ENCODE measurements around the gene ESRRA. TPM values are rescaled to one million over a fixed set of nuclear protein-coding genes. Genes with fewer than 3 reads are reported as not detected.
A peak's percentile ranks its signal among the peaks of the same experiment; 100 is the strongest.

Gene ESRRA
- total RNA-seq (2012; rRNA removed), result 10.2 and 10.3 TPM in 2 replicates
- 15.0 and 15.8 TPM in 2 replicates for polyA plus RNA-seq (2012; rRNA removed)
- 18.8 and 20.4 TPM in 2 replicates for polyA plus RNA-seq (2012; cell fraction: cytosol; rRNA removed)
- 16.3 and 44.0 TPM in 2 replicates for polyA plus RNA-seq (2012; cell fraction: nucleus; rRNA removed; ENCODE audit: low replicate concordance)
- Bru-seq, nascent RNA, result percentile 64 among the genes with signal in this experiment
- percentile 73 among the genes with signal in this experiment for BruChase-seq, experiment 1, labeled RNA remaining after a 6-hour chase
- percentile 72 among the genes with signal in this experiment for BruChase-seq, experiment 2, labeled RNA remaining after a 2-hour chase
- long read RNA-seq, transcript ESRRA-201 (7 exons, 2,215 nt), result major isoform, 49 of 63 reads
- long read RNA-seq, partial matches to known transcripts, result 1 of 63 reads
- long read RNA-seq, other reads (novel, unspliced or antisense), result 7 of 63 reads

DNA sequence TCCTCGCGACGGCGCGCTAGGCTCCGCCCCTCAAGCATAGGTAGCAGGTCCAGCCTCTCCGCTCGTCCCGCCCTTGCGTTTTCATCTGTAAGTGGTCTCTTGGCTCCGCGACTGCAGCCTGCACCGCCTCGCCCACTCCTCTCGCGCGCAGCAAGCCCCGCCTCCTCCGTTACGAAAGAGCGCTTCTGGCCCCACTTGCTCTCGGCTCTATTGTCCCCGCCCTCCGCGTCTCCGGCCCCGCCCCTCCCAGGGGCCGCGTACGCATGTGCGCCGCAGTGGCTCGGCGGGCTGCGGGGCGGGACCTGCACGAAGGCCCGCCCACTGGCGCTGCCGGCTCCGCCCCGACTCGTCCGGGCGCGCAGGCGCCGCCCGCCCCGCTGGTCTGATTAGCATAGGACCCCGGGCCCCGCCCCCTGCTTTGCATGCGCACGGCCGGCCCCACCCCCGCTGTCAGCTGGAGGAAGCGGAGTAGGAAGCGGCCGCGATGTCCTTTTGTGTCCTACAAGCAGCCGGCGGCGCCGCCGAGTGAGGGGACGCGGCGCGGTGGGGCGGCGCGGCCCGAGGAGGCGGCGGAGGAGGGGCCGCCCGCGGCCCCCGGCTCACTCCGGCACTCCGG lies at the start of gene ESRRA:
Gene ESRRA, plus strand, starts transcription at position 450 of the 616 bp plus-strand sequence. CDS start 1,656 bp downstream, outside the sequence.
- Histone ChIP-seq H3K4me1 (ENCODE audit: control insufficient read depth, insufficient read depth, low read length) (peaks cover 12% of the 10 kb centered on the region), H2BK15ac (ENCODE audit: low read depth, low read length) (no peak within 1 kb of the TSS), H3K9ac (ENCODE audit: low read depth, low read length) (peak within 1 kb of the TSS; percentile 80), H3K27ac (ENCODE audit: insufficient read depth, low read length) (peak within 1 kb of the TSS; percentile 86), H3K27me3 (ENCODE audit: control insufficient read depth, insufficient read depth, low read length) (peaks cover 7% of the 10 kb centered on the region), H2AK5ac (ENCODE audit: low read depth, low read length) (peak within 1 kb of the TSS; percentile 83), H3K4me3 (ENCODE audit: insufficient read depth, low read depth, low read length) (peak within 1 kb of the TSS; percentile 58), H3K23ac (ENCODE audit: low read depth, low read length) (peak within 1 kb of the TSS; percentile 80), H4K91ac (ENCODE audit: insufficient read depth, low read depth, low read length) (peak within 1 kb of the TSS; percentile 53; the same call in 1 of the 2 replicates), H2BK20ac (ENCODE audit: low read depth, low read length) (no peak within 1 kb of the TSS), H4K20me1 (ENCODE audit: insufficient read depth, low read length) (peaks cover 11% of the 10 kb centered on the region), H2AK9ac (replicated peaks; ENCODE audit: low read depth, low read length, poor library complexity) (peak within 1 kb of the TSS; percentile 92), H3K14ac (replicated peaks; ENCODE audit: low read depth, low read length) (peak within 1 kb of the TSS; percentile 88), H2BK120ac (ENCODE audit: low read depth, low read length) (peak within 1 kb of the TSS; percentile 17; the same call in 1 of the 2 replicates), H3K4ac (ENCODE audit: low read depth, low read length) (peak within 1 kb of the TSS; percentile 56), H3K4me2 (ENCODE audit: low read depth, low read length) (peak within 1 kb of the TSS; percentile 90), H4K5ac (ENCODE audit: low read depth, low read length) (peak within 1 kb of the TSS; percentile 1; the same call in 1 of the 2 replicates), H4K8ac (ENCODE audit: low read depth in 2 of 2, low read length in 2 of 2) (peak within 1 kb of the TSS; percentile 15 to 60; a peak in 3 of 4 replicates), H3K79me1 (ENCODE audit: low read depth in 1 of 2, low read length in 2 of 2) (peaks cover 14 to 24% of the 10 kb centered on the region in 2 experiments; a peak in 3 of 4 replicates), H3K9me3 (ENCODE audit: control insufficient read depth, insufficient read depth, low read length) (no peaks in the 10 kb centered on the region), H2AFZ (replicated peaks; ENCODE audit: low read length, poor library complexity) (peak within 1 kb of the TSS; percentile 94), H3K9me1 (ENCODE audit: insufficient read depth, low read length) (no peaks in the 10 kb centered on the region), H3K36me3 (ENCODE audit: control insufficient read depth, insufficient read depth, low read length) (no peaks in the 10 kb centered on the region), H2BK5ac (ENCODE audit: low read depth, low read length, poor library complexity, severe bottlenecking) (peak within 1 kb of the TSS; percentile 66), H3K56ac (ENCODE audit: extremely low read depth, insufficient read depth, low read length) (peak within 1 kb of the TSS; percentile 32), H3K18ac (ENCODE audit: low read depth, low read length) (no peak within 1 kb of the TSS)
- dilution Hi-C loops (cut with HindIII; ENCODE audit: low sequenced_read_pairs, unreplicated experiment) (no loop called here), intact Hi-C loops (cut with micrococcal nuclease) (loop anchor here (1.0 to 10.0 kb wide), 2 partner anchors 35 to 300 kb away; no protein-coding TSS in a partner anchor), in situ Hi-C loops (cut with MboI; ENCODE audit: low sequenced_read_pairs) (no loop called here)
- peak; percentile 96 for DNase-seq
- no TSS peak for BruUV-seq (replicated peaks)
- ATAC-seq (ENCODE audit: low read depth), result peak; percentile 88
- ChIA-PET POLR2A (ENCODE audit: unreplicated experiment) (interaction anchor here (1.6 kb wide), 1 partner anchor 12 kb away, joined by 4 read pairs; the partner anchor contains the start of genes PRDX5 and TRMT112), CTCF (interaction anchor here (0.6 to 1.8 kb wide), 6 partner anchors 17 to 101 kb away, joined by 3 to 13 read pairs (median 4); partner anchors contain the start of gene BAD)
- 0% methylated on average over 50 of the region's 81 CpGs; no CpG with 5 or more reads in 1 of the 2 experiments for WGBS, 2 experiments (ENCODE audit: extremely low coverage in 2 of 2, insufficient read length in 1 of 2)
- TF ChIP-seq USF2 (IDR thresholded peaks at IDR 0.05; ENCODE audit: low read depth, low read length) (no peak), FOS (IDR thresholded peaks at IDR 0.05; ENCODE audit: low read depth, low read length) (no peak), SMC3 (IDR thresholded peaks at IDR 0.05; ENCODE audit: low read depth, low read length) (no peak), NFE2L2 (IDR thresholded peaks at IDR 0.05; ENCODE audit: low read depth, low read length) (no peak), POLR2A (IDR thresholded peaks at IDR 0.05; ENCODE audit: low read depth, low read length) (peak; percentile 43; the same call in 1 of the 2 replicates), RAD21 (IDR thresholded peaks at IDR 0.05; ENCODE audit: low read length) (no peak), RCOR1 (IDR thresholded peaks at IDR 0.05; ENCODE audit: insufficient replicate concordance, low read length) (no peak), MAFK (IDR thresholded peaks at IDR 0.05; ENCODE audit: low read depth, low read length) (no peak), CHD1 (IDR thresholded peaks at IDR 0.05; ENCODE audit: low read depth, low read length) (no peak), CEBPB (IDR thresholded peaks at IDR 0.05; ENCODE audit: low read depth, low read length) (peak; percentile 86), RFX5 (IDR thresholded peaks at IDR 0.05; ENCODE audit: low read depth, low read length) (no peak), MAZ (IDR thresholded peaks at IDR 0.05; ENCODE audit: borderline replicate concordance, low read depth, low read length) (peak; percentile 86; the same call in 1 of the 2 replicates), MXI1 (IDR thresholded peaks at IDR 0.05; ENCODE audit: borderline replicate concordance, low read depth, low read length) (peak; percentile 77)
- TF ChIP-seq, protein P1, sequence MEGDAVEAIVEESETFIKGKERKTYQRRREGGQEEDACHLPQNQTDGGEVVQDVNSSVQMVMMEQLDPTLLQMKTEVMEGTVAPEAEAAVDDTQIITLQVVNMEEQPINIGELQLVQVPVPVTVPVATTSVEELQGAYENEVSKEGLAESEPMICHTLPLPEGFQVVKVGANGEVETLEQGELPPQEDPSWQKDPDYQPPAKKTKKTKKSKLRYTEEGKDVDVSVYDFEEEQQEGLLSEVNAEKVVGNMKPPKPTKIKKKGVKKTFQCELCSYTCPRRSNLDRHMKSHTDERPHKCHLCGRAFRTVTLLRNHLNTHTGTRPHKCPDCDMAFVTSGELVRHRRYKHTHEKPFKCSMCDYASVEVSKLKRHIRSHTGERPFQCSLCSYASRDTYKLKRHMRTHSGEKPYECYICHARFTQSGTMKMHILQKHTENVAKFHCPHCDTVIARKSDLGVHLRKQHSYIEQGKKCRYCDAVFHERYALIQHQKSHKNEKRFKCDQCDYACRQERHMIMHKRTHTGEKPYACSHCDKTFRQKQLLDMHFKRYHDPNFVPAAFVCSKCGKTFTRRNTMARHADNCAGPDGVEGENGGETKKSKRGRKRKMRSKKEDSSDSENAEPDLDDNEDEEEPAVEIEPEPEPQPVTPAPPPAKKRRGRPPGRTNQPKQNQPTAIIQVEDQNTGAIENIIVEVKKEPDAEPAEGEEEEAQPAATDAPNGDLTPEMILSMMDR (conservative IDR thresholded peaks at IDR 0.05; ENCODE audit: low read depth, low read length), result no peak

Data from IMR-90 (cell line).